Measurements from ENCODE around the gene FHL2.
"Not testable (repeated sequence)": the region's sequence is repeated elsewhere in the genome, so short reads cannot be mapped to it uniquely, and the experiment has no call there.

FHL2 gene

GRCh38 chr2:105437708-105438103 is 38.9 kb upstream of the FHL2 start:
- no peaks in the 10 kb centered on the region; the same call in 1 of the 2 replicates for H3K27me3 ChIP-seq (ENCODE audit: control insufficient read depth, insufficient read depth, low read length)
- no peak overlapping the region for H3K27ac ChIP-seq (ENCODE audit: low read depth, low read length)
- peaks cover 14% of the 10 kb centered on the region for H3K4me1 ChIP-seq (ENCODE audit: control insufficient read depth, insufficient read depth, low read length)
- H3K4me3 ChIP-seq (ENCODE audit: low read depth, low read length) = no peak overlapping the region
- H3K9me3 ChIP-seq (ENCODE audit: control insufficient read depth, insufficient read depth, low read length) = no peaks in the 10 kb centered on the region
- H3K36me3 ChIP-seq (ENCODE audit: control insufficient read depth, insufficient read depth, low read length) = no peaks in the 10 kb centered on the region
- H3K9ac ChIP-seq (ENCODE audit: low read depth, low read length) = no peak overlapping the region

- Histone ChIP-seq H3K9ac (ENCODE audit: low read depth, low read length) (no peak overlapping the region), H3K4me1 (ENCODE audit: control insufficient read depth, insufficient read depth, low read length) (peaks cover 7% of the 10 kb centered on the region), H3K9me3 (ENCODE audit: control insufficient read depth, insufficient read depth, low read length) (no peaks in the 10 kb centered on the region), H3K27me3 (ENCODE audit: control insufficient read depth, insufficient read depth, low read length) (no peaks in the 10 kb centered on the region), H3K27ac (ENCODE audit: low read depth, low read length) (no peak overlapping the region), H3K36me3 (ENCODE audit: control insufficient read depth, insufficient read depth, low read length) (no peaks in the 10 kb centered on the region), H3K4me3 (ENCODE audit: low read depth, low read length) (no peak overlapping the region)
Measured at GRCh38 chr2:105432749-105433148, 33.9 kb upstream of the FHL2 start.

DNA sequence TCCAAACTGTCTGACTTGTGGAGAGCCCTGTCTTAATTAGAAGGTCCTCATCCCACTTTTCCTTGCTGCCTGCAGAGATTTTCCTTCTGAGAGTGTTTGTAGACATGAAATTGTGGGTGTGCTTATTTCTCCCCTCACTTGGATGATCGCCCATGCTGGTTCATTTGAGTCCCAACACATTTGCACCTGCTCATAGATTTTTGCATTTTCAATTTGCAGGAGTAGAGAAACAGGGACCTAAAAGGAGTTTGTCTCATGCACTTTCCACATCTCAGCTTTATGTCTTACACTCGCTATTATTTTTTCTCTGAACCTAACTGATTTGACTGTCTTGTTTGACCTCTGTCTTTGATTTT is 33.2 kb upstream of the FHL2 start:
- Histone ChIP-seq H3K4me3 (ENCODE audit: low read depth, low read length) (no peak overlapping the region), H3K9ac (ENCODE audit: low read depth, low read length) (no peak overlapping the region), H3K36me3 (ENCODE audit: control insufficient read depth, insufficient read depth, low read length) (no peaks in the 10 kb centered on the region), H3K27ac (ENCODE audit: low read depth, low read length) (no peak overlapping the region), H3K27me3 (ENCODE audit: control insufficient read depth, insufficient read depth, low read length) (no peaks in the 10 kb centered on the region), H3K9me3 (ENCODE audit: control insufficient read depth, insufficient read depth, low read length) (no peaks in the 10 kb centered on the region), H3K4me1 (ENCODE audit: control insufficient read depth, insufficient read depth, low read length) (peaks cover 14% of the 10 kb centered on the region)

DNA sequence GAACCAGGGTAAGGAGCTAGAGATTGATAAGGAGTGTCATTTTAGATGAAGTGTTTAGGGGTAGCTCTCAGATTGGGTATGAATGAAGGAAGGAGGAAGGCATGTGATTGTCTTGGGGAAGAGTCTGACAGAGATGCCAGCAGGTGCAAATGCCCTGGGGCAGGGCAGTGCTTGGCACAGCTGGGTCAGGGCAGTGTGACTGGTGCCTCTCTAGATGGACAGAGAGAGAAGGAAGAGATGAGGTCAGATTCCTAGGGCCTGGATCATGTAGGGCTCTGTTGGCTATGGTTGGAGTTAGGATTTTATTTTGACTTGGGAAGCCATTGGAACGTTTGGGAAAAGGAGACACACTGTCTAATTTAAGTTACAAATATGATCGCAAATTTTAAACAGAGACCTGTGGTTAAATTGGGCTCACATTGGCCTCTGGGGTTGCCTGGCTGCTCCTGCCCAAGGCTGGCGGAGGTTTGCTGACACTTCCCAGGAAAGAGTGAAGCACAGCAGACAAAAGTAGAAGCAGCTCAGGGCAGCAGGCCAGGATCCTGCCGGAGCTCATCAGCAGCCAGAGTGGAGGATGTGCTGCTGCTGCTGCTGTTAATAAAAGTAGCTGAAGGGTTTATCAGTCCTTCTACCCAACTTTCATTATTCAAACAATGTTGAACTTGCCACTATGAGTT is 32.7 kb upstream of the FHL2 start:
- Histone ChIP-seq H3K4me1 (ENCODE audit: control insufficient read depth, insufficient read depth, low read length) (peaks cover 20% of the 10 kb centered on the region), H3K4me3 (ENCODE audit: low read depth, low read length) (no peak overlapping the region), H3K27ac (ENCODE audit: low read depth, low read length) (no peak overlapping the region), H3K36me3 (ENCODE audit: control insufficient read depth, insufficient read depth, low read length) (no peaks in the 10 kb centered on the region), H3K9me3 (ENCODE audit: control insufficient read depth, insufficient read depth, low read length) (no peaks in the 10 kb centered on the region), H3K9ac (ENCODE audit: low read depth, low read length) (no peak overlapping the region), H3K27me3 (ENCODE audit: control insufficient read depth, insufficient read depth, low read length) (no peaks in the 10 kb centered on the region)

GRCh38 chr2:105428387-105429018 is 29.7 kb upstream of the FHL2 start:
- no peaks in the 10 kb centered on the region for H3K36me3 ChIP-seq (ENCODE audit: control insufficient read depth, insufficient read depth, low read length)
- H3K4me3 ChIP-seq (ENCODE audit: low read depth, low read length) = no peak overlapping the region
- no peaks in the 10 kb centered on the region for H3K9me3 ChIP-seq (ENCODE audit: control insufficient read depth, insufficient read depth, low read length)
- no peak overlapping the region for H3K9ac ChIP-seq (ENCODE audit: low read depth, low read length)
- peaks cover 22% of the 10 kb centered on the region for H3K4me1 ChIP-seq (ENCODE audit: control insufficient read depth, insufficient read depth, low read length)
- H3K27ac ChIP-seq (ENCODE audit: low read depth, low read length) = no peak overlapping the region
- no peaks in the 10 kb centered on the region for H3K27me3 ChIP-seq (ENCODE audit: control insufficient read depth, insufficient read depth, low read length)

- Histone ChIP-seq H3K9me3 (ENCODE audit: control insufficient read depth, insufficient read depth, low read length) (no peaks in the 10 kb centered on the region), H3K4me3 (ENCODE audit: low read depth, low read length) (no peak overlapping the region), H3K27me3 (ENCODE audit: control insufficient read depth, insufficient read depth, low read length) (no peaks in the 10 kb centered on the region), H3K9ac (ENCODE audit: low read depth, low read length) (no peak overlapping the region), H3K4me1 (ENCODE audit: control insufficient read depth, insufficient read depth, low read length) (peaks cover 22% of the 10 kb centered on the region), H3K36me3 (ENCODE audit: control insufficient read depth, insufficient read depth, low read length) (no peaks in the 10 kb centered on the region), H3K27ac (ENCODE audit: low read depth, low read length) (peak overlapping the region; percentile 74)
Measured at GRCh38 chr2:105427485-105427884, 28.6 kb upstream of the FHL2 start.

DNA sequence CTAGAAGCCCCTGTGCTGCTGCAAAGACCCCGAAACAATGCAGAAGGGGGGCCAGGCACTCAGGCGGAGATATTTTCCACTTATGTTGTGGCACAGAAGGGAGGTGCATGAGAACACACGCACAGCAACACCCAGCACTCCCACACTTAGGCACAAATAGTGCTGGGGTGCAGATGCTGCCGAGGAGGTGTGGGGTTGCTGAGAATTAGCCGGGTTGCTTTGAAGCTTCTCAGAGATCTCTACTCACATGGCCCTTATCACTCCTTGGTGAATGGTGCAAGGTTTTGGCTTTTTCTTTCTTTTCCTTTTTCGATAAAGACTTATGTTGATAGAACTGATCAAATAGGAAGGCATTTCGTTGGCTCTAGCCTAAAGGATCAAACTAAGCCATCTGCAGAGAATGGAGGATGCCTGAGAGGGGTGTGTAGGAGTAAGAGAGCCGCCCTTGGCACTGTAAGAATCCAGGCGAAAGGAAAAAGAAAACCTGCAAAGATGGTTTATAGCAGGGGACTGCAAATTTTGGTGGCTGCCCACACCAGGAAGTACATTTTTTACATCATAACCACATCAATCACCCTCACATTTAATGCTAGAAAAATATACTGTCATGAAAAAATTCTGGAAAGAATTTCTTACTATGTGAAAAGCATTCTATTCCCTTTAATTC is 27.9 kb upstream of the FHL2 start:
- Histone ChIP-seq H3K27ac (ENCODE audit: low read depth, low read length) (peak overlapping the region; percentile 74), H3K9me3 (ENCODE audit: control insufficient read depth, insufficient read depth, low read length) (no peaks in the 10 kb centered on the region), H3K4me1 (ENCODE audit: control insufficient read depth, insufficient read depth, low read length) (peaks cover 22% of the 10 kb centered on the region), H3K27me3 (ENCODE audit: control insufficient read depth, insufficient read depth, low read length) (no peaks in the 10 kb centered on the region), H3K36me3 (ENCODE audit: control insufficient read depth, insufficient read depth, low read length) (no peaks in the 10 kb centered on the region), H3K4me3 (ENCODE audit: low read depth, low read length) (no peak overlapping the region), H3K9ac (ENCODE audit: low read depth, low read length) (no peak overlapping the region)

DNA sequence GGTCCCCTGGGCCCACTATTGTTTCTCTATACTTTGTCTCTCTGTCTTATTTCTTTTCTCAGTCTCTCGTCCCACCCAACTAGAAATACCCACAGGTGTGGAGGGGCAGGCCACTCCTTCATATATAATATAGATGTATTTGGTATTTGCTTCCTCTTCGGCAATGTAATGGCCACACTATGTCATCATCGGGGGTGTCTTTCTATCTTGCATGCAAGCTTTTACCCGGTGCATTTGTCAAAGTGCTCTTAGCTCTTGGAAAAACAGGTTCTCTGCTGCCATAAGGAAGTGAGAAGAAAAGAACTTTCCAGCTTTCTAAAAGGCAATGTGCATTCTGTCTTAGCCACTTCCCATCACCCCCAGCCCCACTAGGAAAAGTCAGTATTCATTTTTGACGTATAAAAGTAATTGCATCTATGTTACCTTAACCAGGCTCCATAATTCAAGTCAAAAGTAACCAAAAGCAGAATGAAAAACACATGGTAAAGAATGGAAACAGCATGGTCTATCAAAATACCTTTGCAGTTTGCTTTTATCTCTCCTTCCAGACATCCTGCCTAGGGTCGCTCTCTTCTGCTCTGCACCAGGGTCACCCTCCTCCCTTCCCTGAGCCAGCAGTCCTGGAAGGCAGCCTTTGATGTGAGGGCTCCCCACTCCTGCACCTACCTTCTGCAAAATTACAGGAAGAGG is 27.2 kb upstream of the FHL2 start:
- no peak overlapping the region for H3K9ac ChIP-seq (ENCODE audit: low read depth, low read length)
- no peak overlapping the region for H3K27ac ChIP-seq (ENCODE audit: low read depth, low read length)
- H3K9me3 ChIP-seq (ENCODE audit: control insufficient read depth, insufficient read depth, low read length) = no peaks in the 10 kb centered on the region

GRCh38 chr2:105424836-105425235 is 26.0 kb upstream of the FHL2 start:
- not testable (repeated sequence) for H3K9me3 ChIP-seq (ENCODE audit: control insufficient read depth, insufficient read depth, low read length); H3K9ac ChIP-seq (ENCODE audit: low read depth, low read length); H3K4me3 ChIP-seq (ENCODE audit: low read depth, low read length); H3K27me3 ChIP-seq (ENCODE audit: control insufficient read depth, insufficient read depth, low read length); H3K36me3 ChIP-seq (ENCODE audit: control insufficient read depth, insufficient read depth, low read length); H3K27ac ChIP-seq (ENCODE audit: low read depth, low read length)
- peaks cover 22% of the 10 kb centered on the region for H3K4me1 ChIP-seq (ENCODE audit: control insufficient read depth, insufficient read depth, low read length)

More for the DNA sequence above, 27.2 kb upstream of the FHL2 start:
- Histone ChIP-seq H3K27me3 (ENCODE audit: control insufficient read depth, insufficient read depth, low read length) (no peaks in the 10 kb centered on the region), H3K4me1 (ENCODE audit: control insufficient read depth, insufficient read depth, low read length) (peaks cover 22% of the 10 kb centered on the region), H3K36me3 (ENCODE audit: control insufficient read depth, insufficient read depth, low read length) (no peaks in the 10 kb centered on the region), H3K4me3 (ENCODE audit: low read depth, low read length) (no peak overlapping the region)

GRCh38 chr2:105422801-105423200 is 23.9 kb upstream of the FHL2 start:
- H3K27ac ChIP-seq (ENCODE audit: low read depth, low read length) = no peak overlapping the region
- H3K4me3 ChIP-seq (ENCODE audit: low read depth, low read length) = no peak overlapping the region
- no peak overlapping the region for H3K9ac ChIP-seq (ENCODE audit: low read depth, low read length)
- H3K4me1 ChIP-seq (ENCODE audit: control insufficient read depth, insufficient read depth, low read length) = peaks cover 15% of the 10 kb centered on the region
- H3K9me3 ChIP-seq (ENCODE audit: control insufficient read depth, insufficient read depth, low read length) = no peaks in the 10 kb centered on the region
- H3K27me3 ChIP-seq (ENCODE audit: control insufficient read depth, insufficient read depth, low read length) = no peaks in the 10 kb centered on the region
- H3K36me3 ChIP-seq (ENCODE audit: control insufficient read depth, insufficient read depth, low read length) = no peaks in the 10 kb centered on the region

- Histone ChIP-seq H3K27me3 (ENCODE audit: control insufficient read depth, insufficient read depth, low read length) (no peaks in the 10 kb centered on the region), H3K9ac (ENCODE audit: low read depth, low read length) (no peak overlapping the region), H3K4me3 (ENCODE audit: low read depth, low read length) (no peak overlapping the region), H3K9me3 (ENCODE audit: control insufficient read depth, insufficient read depth, low read length) (no peaks in the 10 kb centered on the region), H3K4me1 (ENCODE audit: control insufficient read depth, insufficient read depth, low read length) (no peaks in the 10 kb centered on the region), H3K27ac (ENCODE audit: low read depth, low read length) (no peak overlapping the region), H3K36me3 (ENCODE audit: control insufficient read depth, insufficient read depth, low read length) (no peaks in the 10 kb centered on the region)
Measured at GRCh38 chr2:105421053-105421452, 22.2 kb upstream of the FHL2 start.

Data from HUES48 (cell line).